Pulmonary artery endothelial cell (primary cell): ENCODE measurements around the gene FKBP11. TPM values are rescaled to one million over a fixed set of nuclear protein-coding genes. Genes with fewer than 3 reads are reported as not detected.
A peak's percentile ranks its signal among the peaks of the same experiment; 100 is the strongest.

Experiments
- DNase-seq: peaks from one replicate; pipeline ENCODE4 v3.0.0-alpha.2; 2011; ENCODE audit warnings: low read depth, low spot score
- total RNA-seq: library from RNA; depleted of rRNA; stranded (reverse); fragments of >200 nt; gene quantifications from 2 replicates; pipeline ENCODE4 v1.2.3, GENCODE V29; 2014

FKBP11 gene
- 20.6 and 23.0 TPM in 2 replicates for total RNA-seq

- peak; percentile 10 for DNase-seq
These were observed at the start of gene FKBP11 for GRCh38 chr12:48925304-48926011. FKBP11 (minus strand) TSS chr12:48925492; CDS start chr12:48925428, 64 bp downstream.

- DNase-seq = no peak
These were observed 48.8 kb upstream of the FKBP11 start for GRCh38 chr12:48973941-48974673.

DNA sequence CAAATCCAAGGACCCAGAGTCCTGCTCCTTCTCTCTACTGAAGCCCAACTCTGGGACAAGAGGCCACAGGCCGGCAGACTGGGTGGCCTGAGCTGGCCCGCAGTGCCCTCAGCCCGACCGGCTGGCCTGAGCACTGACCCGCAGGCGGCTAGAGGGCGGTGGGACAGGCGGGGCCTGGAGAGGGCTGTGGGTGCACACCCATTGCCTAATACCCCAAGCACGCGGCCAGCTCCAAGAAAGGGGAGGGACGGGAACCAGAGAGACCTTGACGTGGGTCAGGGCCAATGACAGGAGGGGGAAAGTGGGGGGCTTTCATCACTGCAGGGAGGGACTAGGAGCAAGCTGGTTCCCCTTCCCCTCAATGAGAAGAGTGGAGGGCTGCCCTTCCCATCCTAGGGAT, 48.2 kb upstream of the FKBP11 start:
- DNase-seq = no peak

- DNase-seq = no peak
These were observed 47.7 kb upstream of the FKBP11 start for GRCh38 chr12:48972952-48973483.

DNA sequence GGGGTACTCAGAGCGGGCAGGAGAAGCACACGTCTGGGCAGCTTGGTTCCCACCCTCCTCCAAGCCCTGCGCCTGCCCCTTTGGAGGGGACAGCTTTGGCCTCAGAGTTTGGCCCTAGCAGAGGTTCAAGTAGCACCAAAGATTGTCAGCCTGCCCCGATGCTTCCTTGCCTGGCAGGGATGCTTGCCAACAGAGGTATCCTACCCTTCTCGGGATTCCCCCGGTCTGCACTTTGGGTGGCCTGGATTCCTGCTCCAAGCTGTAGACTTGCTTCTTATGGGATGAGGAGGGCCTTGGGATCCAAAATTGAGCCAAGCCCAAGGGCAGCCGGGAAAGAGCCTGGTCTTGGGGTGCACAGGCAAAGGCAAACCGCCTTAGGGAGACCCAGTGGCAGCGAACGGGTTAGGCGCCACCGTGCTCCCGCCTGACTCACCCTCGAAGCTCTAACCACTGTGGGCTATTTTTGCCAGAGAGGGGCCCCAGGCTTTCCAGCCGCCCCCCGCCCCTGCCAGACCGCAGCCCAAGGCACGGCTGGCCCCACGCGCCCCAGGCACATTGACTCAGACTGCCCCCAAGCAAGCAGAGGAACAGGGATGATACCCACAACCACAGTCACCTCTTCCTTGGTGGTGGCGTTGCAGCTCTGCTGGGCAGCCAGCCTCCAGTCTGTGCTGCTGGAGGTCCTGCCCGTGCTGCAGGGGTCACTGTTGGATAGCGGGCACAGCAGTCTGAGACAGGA, 47.1 kb upstream of the FKBP11 start:
- no peak for DNase-seq

DNA sequence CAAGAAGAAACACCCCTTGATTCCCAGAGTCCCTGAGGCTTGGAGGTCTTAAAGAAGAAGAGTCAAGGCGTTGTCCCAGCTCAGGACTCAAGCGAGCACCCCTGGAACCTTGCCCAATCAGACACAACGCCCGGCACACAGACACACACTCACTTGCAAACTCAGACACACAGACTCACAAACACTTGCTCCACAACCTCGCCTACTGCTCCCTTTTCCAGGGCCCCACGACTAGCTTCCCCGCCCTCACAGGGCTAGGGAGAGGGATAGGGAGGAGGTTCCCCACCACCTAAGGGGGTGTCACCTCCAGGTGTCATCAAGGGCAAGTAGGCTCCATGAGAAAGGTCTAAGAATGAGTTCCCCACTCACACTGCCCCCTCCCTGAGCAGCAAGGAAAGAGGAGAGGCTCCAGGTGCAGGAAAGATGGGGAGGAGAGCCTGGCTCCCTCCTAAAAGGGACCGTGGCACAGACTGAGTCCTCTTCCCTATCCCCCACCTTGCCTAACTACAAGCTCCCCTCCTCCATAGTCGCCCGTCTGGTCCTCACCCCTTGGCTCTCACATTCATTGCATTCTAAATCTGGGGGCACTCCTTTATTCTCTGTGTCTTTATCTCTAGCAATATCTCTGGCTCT, 45.5 kb upstream of the FKBP11 start:
- DNase-seq = no peak

DNA sequence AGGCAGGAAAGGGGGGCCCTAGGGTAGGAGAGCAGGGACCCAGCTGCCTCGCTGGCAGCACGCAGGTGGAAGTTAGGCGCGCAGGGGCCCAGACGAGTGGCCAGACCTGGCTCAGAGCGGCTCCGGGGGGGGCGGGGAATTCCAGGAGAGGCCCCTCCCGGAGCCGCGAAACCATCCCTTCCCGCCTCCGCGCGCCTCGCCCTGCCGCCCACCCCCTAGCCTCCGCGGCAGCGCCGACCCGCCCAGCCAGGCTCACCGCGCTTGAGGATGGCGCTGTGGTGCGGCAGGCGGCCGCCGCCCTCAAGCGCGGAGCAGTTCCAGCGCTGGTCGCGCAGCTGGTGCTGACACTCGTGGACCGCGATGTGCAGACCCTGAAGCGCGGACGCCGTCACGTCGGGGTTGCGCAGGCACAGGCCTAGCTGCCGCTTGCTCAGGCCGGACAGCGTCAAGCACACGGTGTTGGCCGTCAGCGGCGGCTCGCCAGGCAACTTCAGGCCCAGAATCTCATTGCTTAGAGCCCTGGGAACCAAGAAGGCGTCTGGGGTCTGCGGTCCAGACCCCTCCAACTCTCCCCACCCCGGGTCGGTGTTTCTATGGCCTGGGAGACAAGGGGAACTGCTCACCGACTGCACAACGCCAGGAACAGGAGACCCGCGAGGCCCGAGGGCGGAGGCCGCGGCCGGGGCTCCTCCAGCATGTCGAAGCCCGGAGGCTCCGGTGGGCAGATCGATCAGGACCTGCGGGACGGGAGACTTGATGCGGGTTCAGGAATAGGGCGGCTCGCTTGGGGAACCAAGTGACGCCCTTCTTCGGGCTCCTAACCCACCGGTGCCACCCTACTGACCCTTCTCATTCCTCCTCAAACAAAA, 44.8 kb upstream of the FKBP11 start:
- no peak for DNase-seq

DNA sequence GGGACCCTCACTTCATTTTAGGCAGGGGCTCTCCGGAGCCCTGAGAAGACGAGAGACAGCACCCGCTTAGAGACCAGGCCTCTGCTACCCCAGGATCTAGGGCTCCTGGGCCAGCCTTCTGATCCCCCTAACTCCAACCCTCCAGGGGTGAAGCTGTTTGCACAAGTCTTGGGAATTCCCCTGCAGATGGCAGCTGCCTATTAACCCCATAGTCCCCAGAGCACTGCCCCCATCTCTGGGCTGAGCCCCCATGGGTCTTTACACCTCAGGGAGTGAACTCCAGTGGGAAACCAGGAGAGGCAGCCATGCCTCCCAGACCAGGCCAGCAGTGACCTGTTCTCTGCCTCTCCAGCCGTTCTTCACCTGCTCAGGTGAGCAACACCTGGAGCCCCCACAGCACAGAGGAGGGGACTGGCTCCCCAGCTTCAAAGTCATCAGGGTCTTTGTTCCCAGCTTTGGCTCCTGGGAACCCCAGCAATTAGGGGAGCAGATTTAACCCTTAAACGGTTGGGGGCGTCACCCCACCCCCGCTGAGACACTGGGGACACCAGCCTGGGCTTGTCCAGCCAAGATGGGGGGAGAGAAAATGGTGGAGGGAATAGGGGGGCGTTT, 44.0 kb upstream of the FKBP11 start:
- no peak for DNase-seq

DNA sequence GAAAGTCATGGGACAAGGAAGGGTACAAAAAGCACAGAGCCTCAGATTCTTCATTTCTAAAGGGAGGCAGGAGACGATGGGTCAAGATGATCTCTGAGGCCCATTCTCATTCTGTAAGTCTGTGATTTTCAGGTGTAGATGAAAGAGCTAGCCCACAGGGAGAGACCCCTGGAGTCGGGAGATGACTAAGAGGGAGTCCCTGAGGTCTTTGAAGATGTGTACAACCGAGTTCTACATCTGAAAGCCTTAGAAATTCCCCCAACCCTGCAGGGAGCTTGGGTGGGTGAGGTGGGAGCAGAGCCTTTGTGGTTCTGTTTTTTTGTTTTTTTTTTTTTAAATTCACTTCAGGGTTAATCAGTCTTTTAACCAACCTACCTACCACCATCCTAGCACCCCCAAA, 43.2 kb upstream of the FKBP11 start:
- no peak for DNase-seq

DNA sequence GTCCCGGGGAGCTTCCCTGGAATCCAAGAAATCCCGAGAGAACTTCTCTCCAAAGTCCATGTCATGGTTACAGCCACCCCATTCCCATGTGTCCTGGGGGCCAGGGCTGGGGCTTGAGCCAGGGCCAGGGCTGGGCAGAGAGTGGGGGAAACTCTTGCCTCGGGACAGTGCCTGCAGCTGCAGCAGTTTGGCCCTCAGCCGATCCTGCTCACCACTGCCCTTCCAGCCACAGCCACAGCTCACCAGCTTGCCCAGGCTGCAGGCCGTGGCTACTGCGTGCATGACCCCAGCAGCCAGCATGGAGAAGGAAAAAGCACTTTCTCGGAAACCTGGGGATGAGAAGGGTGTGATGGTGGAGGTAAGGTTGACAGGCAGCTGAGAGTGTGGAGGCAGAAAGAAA, 42.7 kb upstream of the FKBP11 start:
- DNase-seq = no peak

- no peak for DNase-seq
These were observed 41.0 kb upstream of the FKBP11 start for GRCh38 chr12:48966177-48966895.

- no peak for DNase-seq
These were observed 40.1 kb upstream of the FKBP11 start for GRCh38 chr12:48965298-48965838.

DNA sequence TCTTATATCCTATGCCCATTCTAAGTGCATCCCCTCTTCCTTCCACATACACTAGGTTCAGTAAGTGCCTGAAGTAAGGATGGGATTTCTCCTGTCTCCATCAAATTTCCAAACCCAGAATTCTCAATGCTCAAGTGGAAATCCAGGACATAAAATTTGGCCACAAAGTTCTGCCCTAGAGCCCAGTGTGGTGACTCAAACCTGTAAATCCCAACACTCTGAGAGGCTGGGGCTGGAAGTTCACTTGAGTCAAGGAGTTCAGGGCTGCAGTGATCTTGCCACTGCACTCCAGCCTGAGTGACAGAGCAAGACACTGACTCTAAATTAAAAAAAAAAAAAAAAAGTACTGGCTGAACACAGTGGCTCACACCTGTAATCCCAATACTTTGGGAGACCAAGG, 36.5 kb upstream of the FKBP11 start:
- no peak for DNase-seq

DNA sequence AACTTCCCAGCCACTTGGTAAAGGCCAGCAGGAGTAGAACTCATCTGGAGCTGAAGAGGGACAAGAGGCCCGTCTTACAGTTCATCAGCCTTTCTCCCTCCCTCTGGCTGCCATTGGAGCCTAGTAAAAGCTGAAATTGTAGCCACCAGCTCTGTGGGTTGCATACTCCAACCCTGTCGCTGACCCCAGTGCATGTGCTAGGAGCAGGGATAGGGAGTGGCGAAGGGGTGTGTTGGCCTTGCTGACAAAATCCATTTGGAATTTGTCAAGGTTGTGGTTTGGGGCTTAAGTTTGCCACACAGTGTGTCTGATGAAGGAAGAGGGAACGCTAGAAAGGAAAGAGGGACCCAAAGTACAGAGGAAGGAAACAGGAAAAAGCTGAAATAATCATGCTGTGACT, 36.0 kb upstream of the FKBP11 start:
- DNase-seq = no peak

GRCh38 chr12:48960834-48961233, 35.5 kb upstream of the FKBP11 start:
- DNase-seq = no peak

DNA sequence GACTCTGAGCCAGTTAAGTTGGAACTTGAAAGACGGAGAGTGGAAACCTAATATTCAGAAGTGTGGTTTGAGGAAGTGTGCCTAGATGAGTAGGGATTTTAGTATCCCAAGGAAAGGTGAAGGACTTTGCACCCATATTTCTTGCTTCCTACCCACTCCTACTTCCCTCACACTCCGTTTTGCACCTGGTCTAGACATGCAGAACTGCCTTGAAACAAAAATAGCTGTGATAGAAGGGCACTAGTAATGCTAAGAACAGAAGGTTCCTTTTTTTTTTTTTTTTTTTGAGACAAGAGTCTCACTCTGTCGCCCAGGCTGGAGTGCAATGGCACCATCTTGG, 32.7 kb upstream of the FKBP11 start:
- no peak for DNase-seq

DNA sequence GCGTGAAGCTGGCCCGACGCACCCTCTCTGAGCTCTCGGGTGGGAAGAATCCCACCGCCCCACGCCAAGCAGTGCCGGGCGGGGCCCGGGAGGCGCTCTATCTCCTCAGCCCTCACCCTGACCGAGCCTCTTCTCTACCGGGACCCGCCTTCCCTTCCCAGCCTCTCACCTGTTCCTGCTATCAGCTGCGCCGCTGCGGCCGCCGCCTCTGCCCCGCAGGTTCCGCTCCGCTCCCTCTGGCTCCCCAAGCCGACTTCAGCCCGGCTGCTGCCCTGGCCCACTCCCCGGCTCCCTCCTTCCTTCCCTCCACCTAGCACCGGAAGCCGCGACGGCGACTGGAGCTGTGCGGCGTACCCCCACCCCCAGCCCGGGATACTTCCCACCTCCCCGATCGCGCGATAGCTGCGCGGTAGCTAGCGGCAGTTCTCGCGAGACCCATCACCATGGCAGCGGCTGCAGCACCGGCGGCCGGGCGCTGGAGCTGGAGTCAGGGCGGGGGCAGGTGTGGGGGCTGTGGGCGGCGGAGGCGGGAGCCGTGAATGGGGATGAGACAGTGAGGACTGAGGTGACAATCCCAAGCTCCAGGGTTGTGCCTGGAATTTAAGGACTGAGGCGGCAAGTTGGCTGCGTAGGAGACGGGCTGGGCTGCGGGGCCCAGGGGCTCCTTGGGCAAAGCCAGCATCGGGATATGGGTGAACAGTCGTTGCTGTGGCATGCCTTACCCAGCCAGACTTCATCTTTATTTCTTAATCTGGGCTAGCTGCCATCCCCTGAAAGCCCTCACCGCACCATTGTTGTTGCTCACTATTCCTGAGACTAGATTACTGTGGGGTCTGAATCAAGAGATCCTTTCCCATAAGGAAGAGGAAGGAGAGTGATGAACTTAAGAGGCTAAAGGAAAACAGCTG, 32.1 kb upstream of the FKBP11 start, which contains the start of gene ARF3:
Gene ARF3, minus strand, starts transcription at position 347 of the 908 bp plus-strand sequence. CDS start 16,392 bp downstream, outside the sequence.
- peak; percentile 67 for DNase-seq
